T-helper 2 cell (primary cell): ENCODE results near the gene KCNIP3.

ENCODE experiments used
- DNase-seq, 5 experiments: peaks; one replicate each; pipeline versions ENCODE4 v3.0.0 to v3.0.0-alpha.2; 2012 to 2022

Gene KCNIP3

GRCh38 chr2:95297639-95298395 lies 670 bp downstream of the KCNIP3 start:
- no peak for DNase-seq

GRCh38 chr2:95298486-95299111 lies 1.5 kb downstream of the KCNIP3 start:
- DNase-seq, result no peak

- no peak for DNase-seq
Observed at GRCh38 chr2:95299961-95300360, 2.8 kb downstream of the KCNIP3 start.

- no peak for DNase-seq
Observed at GRCh38 chr2:95300450-95300849, 3.3 kb downstream of the KCNIP3 start.

- no peak for DNase-seq
Observed at GRCh38 chr2:95301186-95301585, 4.0 kb downstream of the KCNIP3 start.

- no peak for DNase-seq
Observed at GRCh38 chr2:95301876-95302641, 4.9 kb downstream of the KCNIP3 start.

- DNase-seq, result no peak
Observed at GRCh38 chr2:95303191-95303919, 6.2 kb downstream of the KCNIP3 start.

GRCh38 chr2:95305380-95306061 lies 8.4 kb downstream of the KCNIP3 start:
- DNase-seq, result no peak

GRCh38 chr2:95306336-95306895 lies 9.3 kb downstream of the KCNIP3 start:
- no peak for DNase-seq

GRCh38 chr2:95307036-95307435 lies 9.9 kb downstream of the KCNIP3 start:
- no peak for DNase-seq

GRCh38 chr2:95307878-95308277 lies 10.7 kb downstream of the KCNIP3 start:
- DNase-seq, result no peak

- no peak for DNase-seq
Observed at GRCh38 chr2:95308426-95308990, 11.4 kb downstream of the KCNIP3 start.

- no peak for DNase-seq
Observed at GRCh38 chr2:95309599-95309998, 12.5 kb downstream of the KCNIP3 start.

- DNase-seq, result no peak
Observed at GRCh38 chr2:95310216-95310615, 13.1 kb downstream of the KCNIP3 start.

- no peak for DNase-seq
Observed at GRCh38 chr2:95310651-95311050, 13.5 kb downstream of the KCNIP3 start.

- no peak for DNase-seq
Observed at GRCh38 chr2:95311815-95312542, 14.8 kb downstream of the KCNIP3 start.

GRCh38 chr2:95312543-95313201 lies 15.5 kb downstream of the KCNIP3 start:
- DNase-seq, result no peak

GRCh38 chr2:95313296-95314131 lies 16.4 kb downstream of the KCNIP3 start:
- DNase-seq, result no peak

- DNase-seq, result no peak
Observed at GRCh38 chr2:95314598-95314963, 17.4 kb downstream of the KCNIP3 start.
